Measurements from ENCODE around the gene ZSWIM8. TPM values are rescaled to one million over a fixed set of nuclear protein-coding genes. Genes with fewer than 3 reads are reported as not detected.

The ZSWIM8 gene
- total and polyA plus RNA-seq, 2 donors (not counting 3 experiments of a cell fraction or from before 2014, with no cell fraction given), result 111 to 230 TPM

GRCh38 chr10:73808021-73808815 lies 22.8 kb downstream of the ZSWIM8 start:
- H3K9me3 ChIP-seq (replicated peaks; ENCODE audit: control insufficient read depth, insufficient read depth, low read length), result no peaks in the 10 kb centered on the region
- H3K27ac ChIP-seq (ENCODE audit: insufficient read depth, low read depth, low read length), result no peak overlapping the region
- H3K79me2 ChIP-seq (ENCODE audit: control insufficient read depth, insufficient read depth, low read length), result no peaks in the 10 kb centered on the region
- TF ChIP-seq MYC (IDR thresholded peaks at IDR 0.05; ENCODE audit: low read depth, low read length), result no peak
- no peak for TF ChIP-seq MAX (IDR thresholded peaks at IDR 0.05; ENCODE audit: insufficient read depth, insufficient read length)
- no peak for TF ChIP-seq CTCF (IDR thresholded peaks at IDR 0.05; ENCODE audit: extremely low read depth in 1 of 2, insufficient read depth in 1 of 2, low read depth in 1 of 2, low read length in 2 of 2)
- no peak for TF ChIP-seq JUN (IDR thresholded peaks at IDR 0.05; ENCODE audit: borderline replicate concordance, insufficient read depth, insufficient read length, low read depth)
- TF ChIP-seq GATA2 (IDR thresholded peaks at IDR 0.05; ENCODE audit: insufficient read depth, insufficient read length, low read depth, low read length), result no peak
- no peak for TF ChIP-seq POLR2AphosphoS5 (IDR thresholded peaks at IDR 0.05; ENCODE audit: insufficient read depth, low read depth, low read length)
- no peak for TF ChIP-seq FOS (IDR thresholded peaks at IDR 0.05; ENCODE audit: borderline replicate concordance, insufficient read depth, low read length)
- TF ChIP-seq POLR2A (IDR thresholded peaks at IDR 0.05; ENCODE audit: low read depth, low read length), result no peak
- TF ChIP-seq EZH2 (IDR thresholded peaks at IDR 0.05; ENCODE audit: borderline replicate concordance, low read depth, low read length, severe bottlenecking), result no peak
- H3K4me2 ChIP-seq (ENCODE audit: insufficient read depth, low read length), result no peak overlapping the region
- H3K9me1 ChIP-seq (replicated peaks; ENCODE audit: control insufficient read depth, extremely low read depth, insufficient read depth, low read length), result no peaks in the 10 kb centered on the region
- no peaks in the 10 kb centered on the region for H4K20me1 ChIP-seq (replicated peaks; ENCODE audit: control insufficient read depth, extremely low read depth, insufficient read depth, low read length)
- H3K9ac ChIP-seq (replicated peaks; ENCODE audit: extremely low read depth, insufficient read depth, low read length), result no peak overlapping the region
- H3K36me3 ChIP-seq (ENCODE audit: control insufficient read depth in 2 of 2, extremely low read depth in 1 of 2, insufficient read depth in 2 of 2, low read length in 2 of 2), result peaks cover 13 to 20% of the 10 kb centered on the region in 2 experiments
- BruUV-seq (replicated peaks), result no TSS peak
- POLR2A ChIA-PET, result interaction anchor here (0.7 kb wide), 1 partner anchor 267 kb away, joined by 6 read pairs; no protein-coding TSS in a partner anchor
- intact Hi-C loops (cut with micrococcal nuclease), result no loop called here
- no peak overlapping the region for H2AFZ ChIP-seq (ENCODE audit: low read depth, low read length)
- peaks cover 4% of the 10 kb centered on the region for H3K4me1 ChIP-seq (ENCODE audit: control insufficient read depth, extremely low read depth, insufficient read depth, low read length)
- peak; percentile 4 for FAIRE-seq
- no peak overlapping the region for H3K4me3 ChIP-seq (replicated peaks in 1 of 3; ENCODE audit: insufficient read depth in 1 of 3, low read depth in 1 of 3, low read length in 3 of 3)
- no peaks in the 10 kb centered on the region for H3K27me3 ChIP-seq (ENCODE audit: control insufficient read depth in 2 of 2, insufficient read depth in 2 of 2, low read length in 2 of 2)
- dilution Hi-C loops (cut with MboI; ENCODE audit: extremely low pct_ligation_motif_present, low sequenced_read_pairs), result no loop called here
- DNase-seq (ENCODE audit: low read depth, low spot score), result no peak
- CTCF ChIA-PET, result interaction anchor here (1.3 to 2.9 kb wide), 3 partner anchors 12 to 72 kb away, joined by 3 to 16 read pairs (median 10); no protein-coding TSS in a partner anchor
